Mucosa of stomach (tissue), 1 donor: Measurements from ENCODE around the gene HSPBAP1.

Source experiments
- H3K27me3 ChIP-seq: one replicate; pipeline ENCODE4 v1.7.0; 2013; ENCODE audit warnings: mild to moderate bottlenecking, low read length; ENCODE audit not compliant: control insufficient read depth, insufficient read depth
- H3K36me3 ChIP-seq: one replicate; pipeline ENCODE4 v1.7.0; 2013; ENCODE audit warnings: low read length; ENCODE audit not compliant: control insufficient read depth, insufficient read depth
- H3K4me1 ChIP-seq: one replicate; pipeline ENCODE4 v1.7.0; 2013; ENCODE audit warnings: mild to moderate bottlenecking, low read length; ENCODE audit not compliant: control insufficient read depth, insufficient read depth
- H3K4me3 ChIP-seq: one replicate; pipeline ENCODE4 v1.7.0; 2013; ENCODE audit warnings: low read length
- H3K9ac ChIP-seq: one replicate; pipeline ENCODE4 v1.7.0; 2013; ENCODE audit warnings: mild to moderate bottlenecking, low read length, moderate library complexity
- H3K9me3 ChIP-seq: one replicate; pipeline ENCODE4 v1.7.0; 2013; ENCODE audit warnings: mild to moderate bottlenecking, low read length, moderate library complexity; ENCODE audit not compliant: control insufficient read depth
- donor health status: Pancreatic carcinoma.

HSPBAP1 gene

DNA sequence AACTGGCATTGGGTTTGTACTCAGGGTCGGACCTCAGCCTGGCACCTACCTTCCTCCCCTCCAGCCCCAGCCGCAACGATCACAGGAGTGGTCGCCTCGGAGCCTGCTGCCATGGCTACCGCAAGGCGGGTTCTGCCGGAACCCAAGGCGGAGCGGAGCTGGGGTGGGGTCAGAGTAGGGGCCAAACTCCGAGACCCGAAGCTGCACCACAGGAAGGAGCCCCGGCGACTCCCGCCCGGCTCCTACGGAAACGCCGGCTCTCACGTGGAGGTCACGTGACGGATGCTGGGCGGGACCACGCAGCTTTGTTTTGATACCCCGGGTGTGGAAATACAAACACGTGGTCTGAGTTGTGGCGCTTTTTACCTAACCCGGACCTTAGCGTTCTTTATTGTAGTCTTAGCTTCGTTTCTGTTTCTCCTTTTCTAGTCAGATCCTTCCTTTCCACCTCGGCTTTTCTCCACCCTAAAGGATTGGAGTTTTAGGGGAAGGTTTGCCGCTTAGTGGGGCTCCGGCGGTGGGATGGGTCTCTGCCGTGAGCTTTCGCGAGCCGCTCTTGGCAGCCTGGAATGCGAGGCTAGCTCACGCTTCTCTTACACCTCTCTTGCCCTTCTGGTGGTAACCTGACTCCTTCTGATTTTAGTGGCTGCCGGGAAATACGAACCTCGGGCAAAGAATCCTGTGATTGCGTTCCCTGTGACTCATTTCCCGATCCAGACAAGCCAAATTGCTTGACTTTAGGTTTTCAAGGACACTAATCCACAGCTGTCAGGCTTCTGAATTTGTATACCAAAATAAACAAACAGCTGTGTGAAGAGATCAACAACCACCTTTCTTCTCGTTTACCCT is at the start of gene HSPBAP1:
Gene HSPBAP1 (minus strand): TSS at position 264 of the 849 bp plus-strand sequence. CDS start 151 bp downstream, at position 113.
- Histone ChIP-seq H3K9me3 (no peaks in the 10 kb centered on the region), H3K27me3 (no peaks in the 10 kb centered on the region), H3K4me1 (peaks cover 11% of the 10 kb centered on the region), H3K4me3 (peak within 1 kb of the TSS; percentile 91), H3K9ac (peak within 1 kb of the TSS; percentile 86), H3K36me3 (no peaks in the 10 kb centered on the region)

GRCh38 chr3:122835590-122835989 is 42.0 kb upstream of the HSPBAP1 start:
- Histone ChIP-seq H3K9ac (no peak overlapping the region), H3K4me1 (no peaks in the 10 kb centered on the region), H3K27me3 (no peaks in the 10 kb centered on the region), H3K4me3 (no peak overlapping the region), H3K36me3 (no peaks in the 10 kb centered on the region), H3K9me3 (no peaks in the 10 kb centered on the region)

DNA sequence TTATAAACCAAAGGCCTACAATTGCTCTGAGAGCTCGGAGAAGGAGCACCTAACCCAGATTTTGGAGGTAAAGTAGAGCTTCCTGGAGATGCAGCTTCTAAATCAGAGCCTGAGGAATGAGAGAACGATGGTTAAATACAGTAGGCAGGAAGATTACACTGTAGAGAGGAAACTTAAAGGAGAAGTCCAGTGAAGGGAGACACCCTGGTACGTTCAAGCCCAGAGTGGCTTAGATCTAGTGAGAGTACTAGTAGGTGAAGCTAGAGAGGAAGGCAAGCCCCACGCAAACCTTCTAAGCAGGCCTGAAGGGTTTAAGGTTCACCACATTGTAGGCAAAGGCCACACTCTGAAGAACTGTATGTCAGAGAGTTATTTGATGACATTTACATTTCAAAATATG is 34.6 kb upstream of the HSPBAP1 start:
- H3K27me3 ChIP-seq = no peaks in the 10 kb centered on the region
- H3K9ac ChIP-seq = no peak overlapping the region
- H3K9me3 ChIP-seq = no peaks in the 10 kb centered on the region
- H3K4me1 ChIP-seq = no peaks in the 10 kb centered on the region
- no peak overlapping the region for H3K4me3 ChIP-seq
- no peaks in the 10 kb centered on the region for H3K36me3 ChIP-seq

DNA sequence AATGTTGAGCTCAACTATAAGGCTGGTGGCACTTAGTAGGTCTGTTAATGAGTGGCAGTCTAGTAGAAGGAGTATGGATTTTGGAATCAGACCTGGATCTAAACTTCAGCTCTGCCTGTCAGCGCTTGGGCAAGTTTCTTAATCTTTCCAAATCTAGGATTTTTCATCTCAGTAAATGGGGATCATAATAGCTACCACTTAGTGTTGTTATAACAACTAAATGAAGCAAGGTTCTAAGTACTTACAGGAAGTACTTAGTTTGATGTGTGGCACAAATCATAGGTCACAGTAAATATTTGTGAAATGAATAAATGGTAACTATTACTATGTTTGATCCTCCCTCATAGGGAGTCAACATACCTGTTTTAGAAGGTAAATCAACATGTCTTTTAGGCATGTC is 32.6 kb upstream of the HSPBAP1 start:
- H3K4me1 ChIP-seq = no peaks in the 10 kb centered on the region
- H3K4me3 ChIP-seq = no peak overlapping the region
- no peaks in the 10 kb centered on the region for H3K27me3 ChIP-seq
- H3K9me3 ChIP-seq = no peaks in the 10 kb centered on the region
- no peak overlapping the region for H3K9ac ChIP-seq
- no peaks in the 10 kb centered on the region for H3K36me3 ChIP-seq

DNA sequence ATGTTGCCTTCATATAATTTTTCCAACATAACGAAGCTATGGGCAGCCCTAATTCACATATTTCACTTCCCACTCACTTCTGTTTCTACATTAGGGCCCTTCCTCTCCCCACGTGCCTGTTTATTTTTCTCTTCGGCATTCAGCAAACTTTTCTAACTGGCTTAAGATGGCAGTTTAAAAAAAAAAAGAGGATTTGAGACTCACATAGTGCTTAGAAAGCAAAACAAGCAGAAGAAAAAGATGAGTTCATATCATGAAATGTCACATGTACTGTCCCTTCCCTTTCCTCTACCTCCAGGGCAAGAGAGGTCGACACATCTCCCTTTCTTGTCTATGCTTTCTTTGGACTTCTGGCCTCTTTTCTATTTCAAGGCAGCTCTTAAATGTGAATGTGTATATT is 31.8 kb upstream of the HSPBAP1 start:
- Histone ChIP-seq H3K4me3 (no peak overlapping the region), H3K36me3 (no peaks in the 10 kb centered on the region), H3K9ac (no peak overlapping the region), H3K4me1 (no peaks in the 10 kb centered on the region), H3K27me3 (no peaks in the 10 kb centered on the region), H3K9me3 (no peaks in the 10 kb centered on the region)

DNA sequence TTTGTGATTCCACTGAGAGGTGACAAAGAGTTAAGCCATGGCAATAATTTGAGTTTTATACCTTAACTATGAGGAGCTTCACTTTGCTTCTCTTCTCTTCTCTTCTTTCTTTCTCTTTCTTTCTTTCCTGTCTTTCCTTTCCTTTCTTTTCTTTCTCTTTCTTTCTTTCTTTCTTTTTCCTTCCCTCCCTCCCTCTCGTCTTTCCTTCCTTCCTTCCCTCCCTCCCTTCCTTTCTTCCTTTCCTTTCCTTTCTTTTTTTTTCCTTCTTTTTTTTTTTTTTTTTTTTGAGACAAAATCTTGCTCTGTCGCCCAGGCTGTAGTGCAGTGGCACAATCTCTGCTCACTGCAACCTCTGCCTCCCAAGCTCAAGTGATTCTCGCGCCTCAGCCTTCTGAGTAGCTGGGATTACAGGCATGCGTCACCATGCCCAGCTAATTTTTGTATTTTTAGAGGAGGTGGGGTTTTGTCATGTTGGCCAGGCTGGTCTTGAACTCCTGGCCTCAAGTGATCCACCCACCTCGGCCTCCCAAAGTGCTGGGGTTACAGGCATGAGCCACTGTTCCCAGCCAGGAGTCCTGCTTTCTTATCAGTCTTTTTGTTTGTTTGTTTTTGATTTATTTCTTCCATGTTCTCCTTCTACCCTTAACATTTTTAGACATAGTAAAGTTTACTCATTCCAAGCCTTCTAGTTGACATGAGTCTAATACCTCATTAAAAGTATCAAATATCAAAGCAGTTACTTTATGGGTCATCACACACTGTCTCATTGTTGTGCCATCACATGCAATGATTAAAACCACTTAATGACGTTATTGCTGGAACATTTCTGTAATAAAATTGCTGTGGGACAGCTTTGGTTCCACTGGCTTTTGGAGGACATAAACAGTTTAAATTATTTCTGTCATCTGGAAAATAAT is 31.1 kb upstream of the HSPBAP1 start:
- Histone ChIP-seq H3K4me1 (no peaks in the 10 kb centered on the region), H3K9ac (no peak overlapping the region), H3K4me3 (no peak overlapping the region), H3K9me3 (no peaks in the 10 kb centered on the region), H3K27me3 (no peaks in the 10 kb centered on the region), H3K36me3 (no peaks in the 10 kb centered on the region)

DNA sequence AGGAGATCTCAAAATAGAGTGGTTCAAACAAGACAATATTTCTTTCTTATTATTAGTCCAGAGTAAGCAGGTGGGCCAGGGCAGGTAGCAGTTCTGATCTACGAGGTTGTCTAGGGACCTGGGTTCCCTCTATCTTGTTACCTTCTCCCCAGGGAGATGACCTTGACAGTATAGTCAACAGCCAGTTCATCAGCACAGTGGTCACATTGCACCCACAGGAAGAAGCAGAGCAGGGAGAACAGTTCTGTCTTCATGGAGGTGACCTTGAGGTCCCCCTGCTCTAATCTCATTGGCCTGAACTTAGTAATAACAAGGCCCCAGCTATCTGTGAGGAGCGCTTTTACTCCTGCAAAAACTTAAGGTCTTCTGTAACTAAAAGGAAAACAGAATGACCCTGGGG is 23.0 kb upstream of the HSPBAP1 start:
- Histone ChIP-seq H3K4me3 (no peak overlapping the region), H3K9ac (no peak overlapping the region), H3K27me3 (no peaks in the 10 kb centered on the region), H3K9me3 (no peaks in the 10 kb centered on the region), H3K4me1 (no peaks in the 10 kb centered on the region), H3K36me3 (no peaks in the 10 kb centered on the region)

- Histone ChIP-seq H3K9me3 (no peaks in the 10 kb centered on the region), H3K4me1 (no peaks in the 10 kb centered on the region), H3K9ac (no peak overlapping the region), H3K27me3 (no peaks in the 10 kb centered on the region), H3K36me3 (no peaks in the 10 kb centered on the region), H3K4me3 (no peak overlapping the region)
Observed at GRCh38 chr3:122810734-122811133, 17.1 kb upstream of the HSPBAP1 start.

DNA sequence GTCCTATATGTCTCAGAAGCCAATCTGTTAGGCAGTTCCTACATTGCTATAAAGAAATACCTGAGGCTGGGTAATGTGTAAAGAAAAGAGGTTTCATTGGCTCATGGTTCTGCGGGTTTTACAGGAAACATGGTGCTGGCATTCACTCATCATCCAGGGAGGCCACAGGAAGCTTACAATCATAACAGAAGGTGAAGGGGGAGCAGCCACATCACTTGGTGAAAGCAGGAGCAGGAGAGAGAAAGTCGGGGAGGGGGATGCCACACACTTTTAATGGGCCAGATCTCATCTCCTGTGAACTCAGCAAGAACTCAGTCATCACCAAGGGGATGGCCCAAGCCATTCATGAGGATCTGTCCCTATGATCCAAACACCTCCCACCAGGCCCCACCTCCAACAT is 10.3 kb upstream of the HSPBAP1 start:
- no peaks in the 10 kb centered on the region for H3K27me3 ChIP-seq
- H3K9ac ChIP-seq = no peak overlapping the region
- no peaks in the 10 kb centered on the region for H3K4me1 ChIP-seq
- H3K9me3 ChIP-seq = no peaks in the 10 kb centered on the region
- no peak overlapping the region for H3K4me3 ChIP-seq
- H3K36me3 ChIP-seq = no peaks in the 10 kb centered on the region

DNA sequence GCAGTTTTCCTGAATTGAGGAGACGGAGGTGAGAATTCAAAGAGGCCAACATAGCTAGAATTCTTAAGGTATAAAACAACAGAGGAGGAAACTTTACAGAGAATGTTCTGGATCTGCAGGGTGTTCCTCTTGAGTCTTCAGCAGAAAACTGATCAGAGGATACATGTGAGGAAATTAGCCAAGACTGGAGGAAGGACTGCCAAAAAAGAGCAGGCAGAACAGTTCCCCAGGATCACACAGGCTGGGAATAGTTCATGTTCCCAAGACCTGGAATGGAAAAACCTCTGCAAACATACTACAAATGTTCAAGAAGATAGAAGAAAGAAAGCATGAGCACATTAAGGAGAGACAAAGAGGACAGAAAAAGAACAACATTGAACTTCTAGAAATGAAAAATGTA is 8.7 kb upstream of the HSPBAP1 start:
- H3K4me3 ChIP-seq = no peak overlapping the region

DNA sequence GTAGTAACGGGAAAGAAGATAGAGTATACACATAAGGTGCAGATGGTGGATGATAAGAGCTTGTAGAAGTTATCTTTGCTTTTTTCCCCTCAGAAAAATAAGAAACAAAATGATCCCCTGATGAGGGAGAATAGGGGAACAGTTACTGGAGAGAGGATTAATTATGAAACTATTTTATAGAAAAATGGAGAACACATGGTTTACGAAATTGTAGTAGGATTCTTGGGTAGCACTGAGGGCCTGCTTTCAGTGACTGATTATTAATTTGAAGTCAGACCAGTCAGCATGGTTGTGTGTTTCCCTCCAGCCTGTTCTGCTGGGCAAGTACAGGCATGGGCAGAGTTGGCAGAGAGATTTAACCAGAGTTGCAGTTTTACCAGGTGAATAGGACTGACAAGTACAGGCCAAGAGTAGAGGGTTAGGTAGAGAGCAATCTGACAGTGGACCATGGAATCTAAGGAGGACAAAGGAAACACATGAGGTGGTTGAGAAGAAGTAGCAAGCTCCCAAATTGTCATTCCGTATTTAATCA is 7.1 kb upstream of the HSPBAP1 start:
- peaks cover 7% of the 10 kb centered on the region for H3K4me1 ChIP-seq

More for the DNA sequence above, 8.7 kb upstream of the HSPBAP1 start:
- no peak overlapping the region for H3K9ac ChIP-seq
- H3K4me1 ChIP-seq = no peaks in the 10 kb centered on the region
- no peaks in the 10 kb centered on the region for H3K36me3 ChIP-seq
- H3K27me3 ChIP-seq = no peaks in the 10 kb centered on the region
- H3K9me3 ChIP-seq = no peaks in the 10 kb centered on the region

GRCh38 chr3:122800031-122800430 is 6.4 kb upstream of the HSPBAP1 start:
- H3K9ac ChIP-seq = no peak overlapping the region
- H3K36me3 ChIP-seq = no peaks in the 10 kb centered on the region
- no peaks in the 10 kb centered on the region for H3K9me3 ChIP-seq
- H3K4me1 ChIP-seq = peaks cover 11% of the 10 kb centered on the region
- no peak overlapping the region for H3K4me3 ChIP-seq
- no peaks in the 10 kb centered on the region for H3K27me3 ChIP-seq

More for the DNA sequence above, 7.1 kb upstream of the HSPBAP1 start:
- Histone ChIP-seq H3K9me3 (no peaks in the 10 kb centered on the region), H3K36me3 (no peaks in the 10 kb centered on the region), H3K27me3 (no peaks in the 10 kb centered on the region), H3K9ac (no peak overlapping the region), H3K4me3 (no peak overlapping the region)
